Fibroblast of pulmonary artery (primary cell): ENCODE data around the gene COLQ.

Experiments
- DNase-seq: peaks from one replicate; pipeline ENCODE4 v3.0.0-alpha.2; 2010; ENCODE audit warnings: low read depth
- H3K4me3 ChIP-seq: replicated peaks from 2 replicates; pipeline ENCODE4 v1.5.1; 2011; ENCODE audit warnings: low read depth, mild to moderate bottlenecking, control low read depth, low read length, moderate library complexity
- TF ChIP-seq, protein P1 (sequence below): IDR thresholded peaks from 2 replicates; pipeline ENCODE4 v1.5.1; 2011; ENCODE audit warnings: mild to moderate bottlenecking, control low read depth, low read length, inconsistent platforms; ENCODE audit errors: missing control alignments

COLQ gene

DNA sequence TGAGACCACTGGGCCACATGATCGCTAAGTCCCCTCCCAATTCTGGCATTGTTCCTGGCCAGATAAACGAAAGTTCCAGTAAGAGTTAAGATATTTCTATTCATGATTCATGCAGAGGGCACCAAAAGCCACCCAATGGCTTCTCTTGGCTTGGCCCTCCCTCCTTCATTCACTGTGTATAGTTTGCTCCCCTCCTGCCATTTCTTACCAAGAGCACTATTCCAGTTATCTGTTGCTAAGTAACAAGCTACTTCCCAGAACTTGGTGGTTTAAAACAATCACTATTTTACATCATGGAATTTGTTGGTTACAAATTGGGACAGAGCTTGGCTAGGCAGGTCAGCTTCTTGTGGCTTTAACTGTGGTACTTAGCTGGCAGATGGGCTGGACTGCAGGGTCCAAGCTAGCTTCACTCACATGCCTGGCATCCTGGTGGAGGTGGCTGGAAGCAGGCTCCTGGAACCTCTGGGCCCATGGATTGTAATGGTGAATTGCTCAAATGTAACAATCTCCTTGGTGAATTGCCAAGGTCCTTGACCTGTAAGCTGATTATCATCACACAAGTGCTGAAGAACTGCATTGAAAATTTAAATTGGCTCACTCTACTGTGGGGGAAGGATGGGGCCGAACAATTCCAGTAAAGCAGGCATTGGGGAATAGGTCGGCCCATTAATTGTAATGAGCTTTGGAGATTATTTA lies 77.5 kb downstream of the COLQ start:
- H3K4me3 ChIP-seq, result no peak overlapping the region
- TF ChIP-seq, protein P1, sequence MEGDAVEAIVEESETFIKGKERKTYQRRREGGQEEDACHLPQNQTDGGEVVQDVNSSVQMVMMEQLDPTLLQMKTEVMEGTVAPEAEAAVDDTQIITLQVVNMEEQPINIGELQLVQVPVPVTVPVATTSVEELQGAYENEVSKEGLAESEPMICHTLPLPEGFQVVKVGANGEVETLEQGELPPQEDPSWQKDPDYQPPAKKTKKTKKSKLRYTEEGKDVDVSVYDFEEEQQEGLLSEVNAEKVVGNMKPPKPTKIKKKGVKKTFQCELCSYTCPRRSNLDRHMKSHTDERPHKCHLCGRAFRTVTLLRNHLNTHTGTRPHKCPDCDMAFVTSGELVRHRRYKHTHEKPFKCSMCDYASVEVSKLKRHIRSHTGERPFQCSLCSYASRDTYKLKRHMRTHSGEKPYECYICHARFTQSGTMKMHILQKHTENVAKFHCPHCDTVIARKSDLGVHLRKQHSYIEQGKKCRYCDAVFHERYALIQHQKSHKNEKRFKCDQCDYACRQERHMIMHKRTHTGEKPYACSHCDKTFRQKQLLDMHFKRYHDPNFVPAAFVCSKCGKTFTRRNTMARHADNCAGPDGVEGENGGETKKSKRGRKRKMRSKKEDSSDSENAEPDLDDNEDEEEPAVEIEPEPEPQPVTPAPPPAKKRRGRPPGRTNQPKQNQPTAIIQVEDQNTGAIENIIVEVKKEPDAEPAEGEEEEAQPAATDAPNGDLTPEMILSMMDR, result no peak
- DNase-seq, result peak; percentile 61

DNA sequence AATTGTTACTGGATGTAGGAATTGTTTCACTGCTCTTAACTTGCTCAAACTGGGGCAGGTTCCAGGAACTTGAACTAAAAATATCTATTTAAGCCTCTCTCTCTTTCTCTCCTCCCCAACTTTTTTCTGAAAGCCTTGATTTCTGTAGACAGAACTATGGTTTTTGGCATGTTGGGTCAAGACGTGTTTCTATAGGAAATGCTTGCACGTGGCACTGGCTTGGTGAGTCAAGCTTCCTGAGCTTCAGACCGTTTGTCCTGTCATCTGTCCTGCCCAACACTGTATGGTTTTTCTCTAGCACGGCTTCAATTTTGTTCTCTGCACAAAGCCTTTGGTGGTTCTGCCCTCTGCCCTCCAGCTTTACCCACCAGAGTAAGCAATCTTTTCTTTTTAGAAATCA lies 80.6 kb downstream of the COLQ start:
- H3K4me3 ChIP-seq, result no peak overlapping the region
- peak; percentile 85 for DNase-seq
- TF ChIP-seq, protein P1, result no peak

DNA sequence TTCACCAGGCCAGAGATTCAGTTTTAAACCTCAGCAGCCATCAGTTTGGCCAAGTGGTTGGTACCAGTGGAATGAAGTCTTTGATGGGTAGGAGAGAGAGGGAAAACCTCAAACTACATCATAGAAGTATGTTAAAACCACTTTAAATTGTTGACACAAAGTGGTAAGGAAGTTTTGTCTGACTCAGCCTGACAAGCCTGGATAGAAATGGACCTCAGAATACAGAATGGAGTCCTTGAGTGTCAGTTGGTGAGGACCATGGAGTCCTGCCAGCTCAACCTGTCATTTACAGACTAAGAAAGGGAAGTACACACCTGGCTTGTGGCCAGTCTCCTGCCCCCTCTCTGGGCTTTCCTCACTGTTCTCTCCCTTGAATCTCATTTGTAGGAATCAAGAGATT lies 82.0 kb downstream of the COLQ start:
- DNase-seq, result no peak
- H3K4me3 ChIP-seq, result no peak overlapping the region
- TF ChIP-seq, protein P1, result no peak

DNA sequence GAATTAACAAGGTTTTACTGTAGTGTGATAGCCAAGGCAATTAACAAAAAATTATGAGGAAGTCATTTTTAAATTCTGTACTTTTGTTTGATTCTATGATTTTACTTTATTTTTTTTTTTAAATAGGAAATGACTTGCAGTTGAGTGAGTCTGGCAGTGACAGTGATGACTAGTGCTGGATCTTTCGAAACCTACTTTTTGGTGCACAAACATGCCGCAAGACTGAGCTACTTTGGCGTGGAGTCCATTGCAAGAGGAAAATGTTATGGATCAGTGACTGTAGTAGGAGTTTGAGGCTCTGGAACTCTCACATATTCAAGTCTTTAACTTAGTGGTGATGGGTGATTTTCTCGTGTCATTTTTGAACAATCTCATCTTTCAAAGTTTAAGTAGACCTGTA lies 82.5 kb downstream of the COLQ start:
- H3K4me3 ChIP-seq, result no peak overlapping the region
- TF ChIP-seq, protein P1, result no peak
- DNase-seq, result peak; percentile 73

DNA sequence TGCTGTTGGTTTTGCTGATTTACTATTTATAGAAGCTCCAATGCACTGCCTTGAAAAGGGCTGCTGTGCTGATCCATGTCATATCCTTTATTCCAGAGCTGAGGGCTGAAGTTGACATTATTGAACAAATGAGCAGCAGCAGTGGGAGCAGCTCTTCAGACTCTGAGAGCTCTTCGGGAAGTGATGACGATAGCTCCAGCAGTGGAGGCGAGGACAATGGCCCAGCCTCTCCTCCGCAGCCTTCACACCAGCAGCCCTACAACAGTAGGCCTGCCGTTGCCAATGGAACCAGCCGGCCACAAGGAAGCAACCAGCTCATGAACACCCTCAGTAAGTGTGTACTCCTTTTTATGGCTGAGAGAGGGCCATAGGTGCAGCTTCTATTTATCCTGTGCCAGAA lies 85.3 kb downstream of the COLQ start:
- TF ChIP-seq, protein P1, result no peak
- DNase-seq, result no peak
- H3K4me3 ChIP-seq, result no peak overlapping the region

DNA sequence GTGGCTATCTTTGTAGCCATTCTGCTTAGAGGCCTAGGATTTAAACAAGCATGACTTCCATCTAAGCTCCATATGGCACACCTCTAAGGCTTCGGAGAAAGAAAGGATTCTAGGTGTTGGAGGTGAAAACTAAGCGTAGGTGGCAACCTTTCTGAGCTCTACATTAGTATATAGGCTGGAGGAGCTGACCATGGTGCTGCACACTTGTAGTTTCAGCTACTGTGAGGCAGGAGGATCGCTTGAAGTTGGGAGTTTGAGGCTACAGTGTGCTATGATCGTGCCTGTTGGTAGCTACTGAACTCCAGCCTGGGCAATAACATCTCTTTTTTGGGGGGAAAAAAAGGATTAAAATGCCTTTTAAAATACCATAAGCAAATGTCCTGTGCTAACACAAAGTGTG lies 86.8 kb downstream of the COLQ start:
- H3K4me3 ChIP-seq, result no peak overlapping the region
- DNase-seq, result no peak
- TF ChIP-seq, protein P1, result no peak

DNA sequence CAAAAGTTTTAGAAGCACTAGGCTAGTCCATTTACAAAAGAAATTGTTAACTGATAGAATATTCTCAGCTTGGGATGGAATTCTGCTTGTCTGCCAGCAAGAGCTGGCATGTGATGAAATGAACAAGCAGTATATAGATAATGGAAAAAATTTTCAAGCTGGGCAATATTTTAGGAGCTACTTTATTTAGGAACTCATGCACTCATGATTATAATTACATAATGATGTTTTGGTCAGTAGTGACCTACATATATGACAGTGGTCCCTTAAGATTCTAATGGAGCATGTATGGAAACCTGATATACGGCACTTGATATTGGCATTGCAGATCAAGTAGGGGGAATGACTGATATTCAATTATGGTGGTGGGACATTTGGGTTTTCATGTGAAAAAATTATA lies 88.0 kb downstream of the COLQ start:
- TF ChIP-seq, protein P1, result no peak
- no peak for DNase-seq

More for the DNA sequence above, 88.0 kb downstream of the COLQ start:
- H3K4me3 ChIP-seq, result no peak overlapping the region
